Measurements from ENCODE around the gene ALG5. TPM values are rescaled to one million over a fixed set of nuclear protein-coding genes. Genes with fewer than 3 reads are reported as not detected.

Gene ALG5
- total RNA-seq, 2 donors from 2014 or later: 25.7 to 33.3 TPM

GRCh38 chr13:36919171-36919832, 79.8 kb downstream of the ALG5 start:
- no peak for DNase-seq (ENCODE audit: low spot score)
- intact Hi-C loops (cut with DNase I): no loop called here

- intact Hi-C loops (cut with DNase I): no loop called here
- no peak for DNase-seq (ENCODE audit: low spot score)
Observed at GRCh38 chr13:36918246-36919131, 80.7 kb downstream of the ALG5 start.

GRCh38 chr13:36917311-36917710, 81.8 kb downstream of the ALG5 start:
- DNase-seq (ENCODE audit: low spot score): no peak
- intact Hi-C loops (cut with DNase I): no loop called here

- intact Hi-C loops (cut with DNase I): no loop called here
Observed at GRCh38 chr13:36915896-36916640, 83.1 kb downstream of the ALG5 start.

DNA sequence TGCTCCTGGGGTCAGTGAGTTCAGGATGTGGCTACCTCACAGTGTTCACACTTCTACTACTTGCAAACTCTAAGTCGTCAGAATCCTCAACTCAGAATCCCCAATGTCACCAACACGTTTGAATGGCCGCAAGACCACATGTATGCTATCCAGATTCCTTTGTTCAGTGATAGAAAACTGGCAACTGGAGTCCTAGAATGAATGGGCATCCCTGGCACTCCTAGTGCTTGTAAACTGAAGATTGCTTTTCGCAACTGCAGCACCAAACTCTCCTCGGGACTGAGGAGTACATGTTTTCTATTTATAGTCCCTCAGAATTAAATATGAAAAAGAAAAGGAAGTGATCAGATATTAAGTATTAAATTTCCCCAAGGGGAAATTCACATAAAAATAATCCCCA, 84.0 kb downstream of the ALG5 start:
- DNase-seq (ENCODE audit: low spot score): no peak
- intact Hi-C loops (cut with DNase I): no loop called here

More at GRCh38 chr13:36915896-36916640, 83.1 kb downstream of the ALG5 start:
- no peak for DNase-seq (ENCODE audit: low spot score)

DNA sequence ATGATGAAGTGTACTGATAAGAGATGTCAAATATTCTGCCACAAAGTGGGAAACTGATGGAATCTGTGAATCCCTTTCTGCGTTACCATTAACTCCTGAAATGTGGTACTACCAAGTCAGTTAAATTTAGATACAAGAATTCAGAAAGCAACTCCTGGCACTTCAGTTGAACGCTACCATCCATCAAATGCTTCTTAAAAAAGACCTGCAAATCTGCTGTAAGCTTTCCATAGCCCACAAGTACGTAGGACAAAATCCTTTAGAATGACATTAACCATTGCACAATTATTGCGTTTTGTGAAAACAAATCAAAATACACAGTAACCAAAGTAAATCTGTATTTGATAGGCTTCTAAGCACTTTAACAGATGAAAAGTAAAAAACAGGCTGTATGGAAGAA, 84.5 kb downstream of the ALG5 start:
- intact Hi-C loops (cut with DNase I): no loop called here
- DNase-seq (ENCODE audit: low spot score): no peak

DNA sequence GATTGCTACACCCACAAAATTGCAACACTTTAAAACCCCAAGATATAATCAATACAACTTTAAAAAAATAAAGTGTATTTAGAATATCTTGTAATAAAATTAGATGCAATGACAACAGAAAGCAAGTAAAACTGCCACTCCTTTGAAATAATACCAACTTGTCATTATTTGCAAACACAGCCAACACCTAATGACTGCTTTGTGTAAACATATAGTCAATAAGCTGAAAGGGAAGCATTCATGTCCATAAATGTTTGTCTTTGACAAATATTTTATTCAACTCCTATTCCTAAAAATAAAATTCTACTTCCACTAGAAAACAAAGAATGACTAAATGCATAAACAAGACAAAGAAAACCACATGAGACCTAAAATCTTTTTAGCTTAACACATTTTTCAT, 85.7 kb downstream of the ALG5 start:
- intact Hi-C loops (cut with DNase I): no loop called here
- DNase-seq (ENCODE audit: low spot score): no peak

DNA sequence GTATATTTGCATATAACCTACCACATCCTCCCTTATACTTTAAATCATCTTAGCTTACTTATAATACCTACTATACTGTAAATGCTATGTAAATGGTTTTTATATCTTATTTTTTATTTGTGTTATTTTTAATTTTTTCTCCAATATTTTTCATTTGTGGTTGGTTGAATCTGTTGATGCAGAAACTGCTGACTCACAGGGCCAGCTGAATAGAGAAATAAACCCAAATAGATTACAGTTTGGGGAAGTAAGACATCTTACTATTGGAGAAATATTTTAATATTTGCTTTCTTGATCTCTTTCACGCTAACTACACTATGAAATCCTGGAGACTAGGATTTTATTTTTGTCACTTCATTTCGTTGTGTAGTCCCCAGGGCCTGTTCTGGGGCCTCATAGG, 86.2 kb downstream of the ALG5 start:
- intact Hi-C loops (cut with DNase I): no loop called here
- DNase-seq (ENCODE audit: low spot score): no peak

GRCh38 chr13:36912369-36912768, 86.8 kb downstream of the ALG5 start:
- intact Hi-C loops (cut with DNase I): no loop called here
- DNase-seq (ENCODE audit: low spot score): no peak

DNA sequence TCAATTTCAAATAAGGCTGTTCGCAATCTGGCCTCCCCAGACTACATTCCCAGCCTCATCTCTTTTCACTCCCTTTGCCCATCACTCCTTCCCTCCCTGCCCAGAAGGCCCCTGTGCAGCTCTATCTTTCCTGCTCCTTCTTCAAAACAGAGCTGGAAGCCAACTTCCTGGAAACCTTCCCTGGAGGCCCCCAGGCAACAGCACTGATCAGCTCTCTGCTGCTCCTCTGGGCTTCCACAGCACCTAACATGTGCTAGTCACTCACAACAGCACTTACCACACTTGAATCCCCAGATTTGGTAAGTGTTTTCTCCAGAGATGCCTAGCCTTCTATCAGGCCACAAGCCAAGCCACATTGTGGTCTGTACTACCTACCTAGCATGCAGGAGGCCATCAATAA, 88.6 kb downstream of the ALG5 start:
- DNase-seq (ENCODE audit: low spot score): no peak
- intact Hi-C loops (cut with DNase I): no loop called here

DNA sequence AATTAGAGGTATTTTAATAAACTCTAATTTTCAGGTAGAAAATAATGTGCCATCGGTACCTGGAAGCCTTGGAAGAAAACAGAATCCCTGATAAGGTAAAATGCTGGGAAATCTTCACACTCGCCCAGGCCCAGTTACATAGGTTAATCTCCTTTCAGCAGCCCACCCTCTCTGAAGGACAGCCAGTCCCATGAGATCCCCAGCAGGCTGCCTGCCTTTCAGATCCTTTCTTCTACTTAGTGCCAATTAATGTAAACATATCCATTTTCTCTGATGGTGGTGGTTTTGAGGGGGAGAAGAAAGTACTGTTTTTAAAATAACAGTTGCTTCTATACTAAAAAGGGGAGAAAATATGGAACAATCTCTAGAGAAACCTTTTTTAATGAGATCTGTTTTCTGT, 91.3 kb downstream of the ALG5 start:
- intact Hi-C loops (cut with DNase I): no loop called here
- DNase-seq (ENCODE audit: low spot score): no peak

- intact Hi-C loops (cut with DNase I): no loop called here
- DNase-seq (ENCODE audit: low spot score): no peak
Observed at GRCh38 chr13:36907266-36907665, 91.9 kb downstream of the ALG5 start.

DNA sequence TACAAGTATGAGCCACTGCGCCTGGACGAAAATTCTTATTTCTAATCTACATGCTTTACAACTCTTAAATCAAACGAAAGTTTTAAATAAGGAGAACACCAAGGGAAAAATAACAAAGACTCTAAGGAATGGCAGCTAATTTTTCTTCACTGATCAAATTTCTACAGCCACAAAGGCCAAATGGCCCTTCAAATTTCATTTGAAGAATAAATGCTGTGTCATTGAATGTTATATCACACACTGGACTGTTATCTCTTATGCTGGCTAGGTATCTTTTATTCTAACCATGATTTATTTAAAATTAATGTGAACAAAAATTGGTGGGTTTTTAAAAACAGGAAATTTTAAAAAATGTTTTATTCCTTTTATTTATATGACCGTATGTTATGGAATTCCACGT, 93.2 kb downstream of the ALG5 start:
- DNase-seq (ENCODE audit: low spot score): no peak
- intact Hi-C loops (cut with DNase I): no loop called here

- intact Hi-C loops (cut with DNase I): no loop called here
- DNase-seq (ENCODE audit: low spot score): no peak
Observed at GRCh38 chr13:36903925-36904595, 95.1 kb downstream of the ALG5 start.

Other genes starting within 250 kb of the ALG5 start
- gene RFXAP, start 180.1 kb downstream of the ALG5 start, total RNA-seq: 1 to 10 TPM; 6.8 to 7.2 TPM
- gene SMAD9, start 79.1 kb downstream of the ALG5 start, total RNA-seq: 10 to 100 TPM; 10.0 to 14.2 TPM
- gene EXOSC8, start 1.4 kb upstream of the ALG5 start, total RNA-seq: 10 to 100 TPM; 31.7 to 32.7 TPM
- gene SUPT20H, start 60.3 kb upstream of the ALG5 start, total RNA-seq: 10 to 100 TPM; 40.4 to 44.4 TPM
- gene CSNK1A1L, start 106.3 kb upstream of the ALG5 start, total RNA-seq: not detected

Measured in posterior vena cava (tissue), 2 donors.